Muscle layer of colon (tissue), 2 donors: ENCODE measurements around the gene MORC3.
"Not testable (repeated sequence)": the region's sequence is repeated elsewhere in the genome, so short reads cannot be mapped to it uniquely, and the experiment has no call there.

Experiments used
- H3K27ac ChIP-seq: one replicate; pipeline ENCODE4 v1.7.0; 2013; ENCODE audit warnings: low read depth, mild to moderate bottlenecking, low read length, moderate library complexity
- H3K27me3 ChIP-seq, 2 donors: one replicate each; pipeline ENCODE4 v1.7.0; 2013; ENCODE audit warnings: low read length in 2 of 2, mild to moderate bottlenecking in 2 of 2; ENCODE audit not compliant: insufficient read depth in 2 of 2, control insufficient read depth in 1 of 2
- H3K36me3 ChIP-seq: one replicate; pipeline ENCODE4 v1.7.0; 2013; ENCODE audit warnings: mild to moderate bottlenecking, low read length; ENCODE audit not compliant: insufficient read depth
- H3K4me1 ChIP-seq: one replicate; pipeline ENCODE4 v1.7.0; 2013; ENCODE audit warnings: mild to moderate bottlenecking, low read length; ENCODE audit not compliant: insufficient read depth
- H3K4me3 ChIP-seq, 2 donors: one replicate each; pipeline ENCODE4 v1.7.0; 2013; ENCODE audit warnings: low read length in 2 of 2, low read depth in 1 of 2, mild to moderate bottlenecking in 1 of 2, moderate library complexity in 1 of 2
- H3K9ac ChIP-seq: one replicate; pipeline ENCODE4 v1.7.0; 2013; ENCODE audit warnings: low read length
- H3K9me3 ChIP-seq: one replicate; pipeline ENCODE4 v1.7.0; 2013; ENCODE audit warnings: mild to moderate bottlenecking, low read length
- donor health status: abdominal sarcoma.
- donor health status: Adenocarcinoma of cecum.

The MORC3 gene

DNA sequence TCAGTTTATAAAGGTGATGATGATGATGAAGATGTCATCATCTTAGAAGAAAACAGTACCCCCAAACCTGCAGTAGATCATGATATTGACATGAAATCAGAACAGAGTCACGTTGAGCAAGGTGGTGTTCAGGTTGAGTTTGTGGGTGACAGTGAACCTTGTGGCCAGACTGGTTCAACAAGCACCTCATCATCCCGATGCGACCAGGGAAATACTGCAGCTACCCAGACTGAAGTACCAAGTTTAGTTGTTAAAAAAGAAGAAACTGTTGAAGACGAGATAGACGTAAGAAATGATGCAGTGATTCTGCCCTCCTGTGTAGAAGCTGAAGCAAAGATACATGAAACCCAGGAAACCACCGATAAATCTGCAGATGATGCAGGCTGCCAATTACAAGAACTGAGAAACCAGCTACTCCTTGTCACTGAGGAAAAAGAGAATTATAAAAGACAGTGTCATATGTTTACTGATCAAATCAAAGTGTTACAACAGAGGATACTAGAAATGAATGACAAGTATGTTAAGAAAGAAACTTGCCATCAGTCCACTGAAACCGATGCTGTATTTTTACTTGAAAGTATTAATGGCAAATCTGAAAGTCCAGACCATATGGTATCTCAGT is 49.2 kb downstream of the MORC3 start:
- no peak overlapping the region for H3K27ac ChIP-seq
- no peak overlapping the region for H3K9ac ChIP-seq
- no peaks in the 10 kb centered on the region for H3K4me1 ChIP-seq
- H3K36me3 ChIP-seq = peaks cover 80% of the 10 kb centered on the region
- no peaks in the 10 kb centered on the region for H3K27me3 ChIP-seq
- no peak overlapping the region for H3K4me3 ChIP-seq
- no peaks in the 10 kb centered on the region for H3K9me3 ChIP-seq

GRCh38 chr21:36375994-36376393 is 56.0 kb downstream of the MORC3 start:
- Histone ChIP-seq H3K9me3 (no peaks in the 10 kb centered on the region), H3K9ac (no peak overlapping the region), H3K4me3 (no peak overlapping the region), H3K4me1 (no peaks in the 10 kb centered on the region), H3K36me3 (peaks cover 36% of the 10 kb centered on the region), H3K27me3 (no peaks in the 10 kb centered on the region), H3K27ac (no peak overlapping the region)

DNA sequence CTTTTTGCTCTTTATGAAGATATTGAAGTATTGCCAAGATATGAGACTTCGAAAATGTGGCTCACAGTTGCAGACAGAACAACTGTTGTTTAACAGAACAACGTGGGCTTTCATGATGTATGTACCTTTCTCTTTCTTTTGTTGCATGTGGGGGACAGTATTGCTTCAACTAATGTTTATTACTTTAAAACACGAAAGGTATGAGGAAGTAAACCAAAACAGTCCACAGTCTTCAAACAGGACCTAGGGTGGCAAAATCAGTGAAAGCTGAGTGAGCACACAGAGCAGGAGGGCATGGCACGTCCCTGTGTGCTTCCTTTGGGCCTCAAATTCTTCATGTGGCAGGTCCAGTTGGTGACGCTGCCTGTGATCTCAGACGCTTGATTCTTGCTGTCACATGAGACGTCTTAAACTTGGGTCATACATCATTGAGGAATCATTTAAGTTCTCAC is 57.4 kb downstream of the MORC3 start:
- H3K27ac ChIP-seq = no peak overlapping the region
- H3K4me3 ChIP-seq = no peak overlapping the region
- H3K9me3 ChIP-seq = no peaks in the 10 kb centered on the region
- H3K36me3 ChIP-seq = peaks cover 22% of the 10 kb centered on the region
- H3K27me3 ChIP-seq = no peaks in the 10 kb centered on the region
- H3K9ac ChIP-seq = no peak overlapping the region
- no peaks in the 10 kb centered on the region for H3K4me1 ChIP-seq

- Histone ChIP-seq H3K4me1 (no peaks in the 10 kb centered on the region), H3K27ac (no peak overlapping the region), H3K9ac (no peak overlapping the region)
Measured at GRCh38 chr21:36379251-36379650, 59.3 kb downstream of the MORC3 start.

GRCh38 chr21:36381841-36382589 is 62.0 kb downstream of the MORC3 start:
- no peak overlapping the region for H3K4me3 ChIP-seq
- H3K4me1 ChIP-seq = peaks cover 6% of the 10 kb centered on the region
- no peaks in the 10 kb centered on the region for H3K9me3 ChIP-seq
- H3K27ac ChIP-seq = no peak overlapping the region
- no peak overlapping the region for H3K9ac ChIP-seq
- H3K36me3 ChIP-seq = no peaks in the 10 kb centered on the region
- no peaks in the 10 kb centered on the region for H3K27me3 ChIP-seq

More at GRCh38 chr21:36379251-36379650, 59.3 kb downstream of the MORC3 start:
- Histone ChIP-seq H3K9me3 (no peaks in the 10 kb centered on the region), H3K4me3 (no peak overlapping the region), H3K27me3 (no peaks in the 10 kb centered on the region), H3K36me3 (peaks cover 17% of the 10 kb centered on the region)

DNA sequence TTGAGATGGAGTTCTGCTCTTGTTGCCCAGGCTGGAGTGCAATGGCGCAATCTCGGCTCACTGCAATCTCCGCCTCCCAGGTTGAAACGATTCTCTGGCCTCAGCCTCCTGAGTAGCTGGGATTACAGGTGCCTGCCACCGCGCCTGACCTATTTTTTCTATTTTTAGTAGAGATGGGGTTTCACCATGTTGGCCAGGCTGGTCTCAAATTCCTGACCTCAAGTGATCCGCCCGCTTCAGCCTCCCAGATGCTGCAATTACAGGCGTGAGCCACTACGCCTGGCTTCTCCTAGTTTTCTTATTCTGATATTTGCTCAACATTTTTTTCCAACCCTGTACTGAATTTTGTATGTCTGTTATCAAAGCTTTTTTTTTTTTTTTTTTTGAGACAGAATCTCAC is 62.7 kb downstream of the MORC3 start:
- H3K9me3 ChIP-seq, H3K9ac ChIP-seq, H3K4me1 ChIP-seq, H3K27me3 ChIP-seq, H3K4me3 ChIP-seq, H3K27ac ChIP-seq, H3K36me3 ChIP-seq: not testable (repeated sequence)

- no peak overlapping the region for H3K9ac ChIP-seq
- no peaks in the 10 kb centered on the region for H3K36me3 ChIP-seq
- H3K4me1 ChIP-seq = peaks cover 6% of the 10 kb centered on the region
- H3K4me3 ChIP-seq = peak overlapping the region; percentile 58
- H3K27me3 ChIP-seq = no peaks in the 10 kb centered on the region
- H3K9me3 ChIP-seq = no peaks in the 10 kb centered on the region
- no peak overlapping the region for H3K27ac ChIP-seq
Measured at GRCh38 chr21:36384885-36385232, 64.9 kb downstream of the MORC3 start.

DNA sequence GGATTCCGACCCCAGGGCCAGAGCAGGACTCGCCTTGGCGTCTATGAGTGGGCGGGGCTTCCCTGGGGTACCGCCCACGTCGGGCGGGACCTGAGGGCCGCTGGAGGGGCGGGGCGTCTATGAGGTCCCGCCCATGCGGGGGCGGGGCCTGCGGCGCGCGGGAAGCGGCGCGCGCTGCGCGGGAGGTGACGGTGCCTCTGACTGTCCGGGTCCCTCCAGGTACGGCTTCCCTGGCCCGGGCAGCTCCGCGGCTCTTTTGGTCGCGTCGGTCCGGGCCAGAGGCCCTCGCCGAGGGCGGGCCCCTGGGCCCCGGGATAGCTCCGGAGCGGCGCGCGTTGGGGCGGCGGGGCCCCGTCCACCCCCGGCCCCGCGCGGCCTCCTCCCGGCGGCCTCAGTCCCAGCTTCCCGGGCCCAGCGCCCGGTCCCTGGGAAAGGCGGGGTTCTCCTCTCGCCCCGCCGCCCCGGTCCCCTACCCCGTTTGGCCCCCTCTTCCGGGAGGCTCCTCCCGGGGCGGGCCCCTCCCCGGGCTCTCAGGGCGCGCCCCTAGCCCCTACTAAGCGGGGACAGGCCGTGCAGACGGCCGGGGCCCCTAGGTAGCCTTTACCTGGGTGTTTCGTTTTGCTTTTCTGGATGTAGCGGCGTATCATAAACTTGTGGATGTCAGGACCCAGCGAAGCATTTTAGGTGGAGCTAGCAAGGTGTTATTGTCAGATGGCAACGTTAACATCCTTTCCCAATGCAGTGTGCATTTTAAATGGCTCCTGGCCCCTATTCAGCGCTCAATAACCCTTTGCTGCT is 65.4 kb downstream of the MORC3 start, which contains the start of gene CHAF1B:
TSS of gene CHAF1B (plus strand) at position 160 of the 798 bp plus-strand sequence. CDS start 745 bp downstream, outside the sequence.
- Histone ChIP-seq H3K9me3 (no peaks in the 10 kb centered on the region), H3K27me3 (no peaks in the 10 kb centered on the region), H3K27ac (no peak within 1 kb of the TSS), H3K9ac (no peak within 1 kb of the TSS), H3K4me3 (peak within 1 kb of the TSS; percentile 58), H3K36me3 (no peaks in the 10 kb centered on the region), H3K4me1 (peaks cover 6% of the 10 kb centered on the region)

DNA sequence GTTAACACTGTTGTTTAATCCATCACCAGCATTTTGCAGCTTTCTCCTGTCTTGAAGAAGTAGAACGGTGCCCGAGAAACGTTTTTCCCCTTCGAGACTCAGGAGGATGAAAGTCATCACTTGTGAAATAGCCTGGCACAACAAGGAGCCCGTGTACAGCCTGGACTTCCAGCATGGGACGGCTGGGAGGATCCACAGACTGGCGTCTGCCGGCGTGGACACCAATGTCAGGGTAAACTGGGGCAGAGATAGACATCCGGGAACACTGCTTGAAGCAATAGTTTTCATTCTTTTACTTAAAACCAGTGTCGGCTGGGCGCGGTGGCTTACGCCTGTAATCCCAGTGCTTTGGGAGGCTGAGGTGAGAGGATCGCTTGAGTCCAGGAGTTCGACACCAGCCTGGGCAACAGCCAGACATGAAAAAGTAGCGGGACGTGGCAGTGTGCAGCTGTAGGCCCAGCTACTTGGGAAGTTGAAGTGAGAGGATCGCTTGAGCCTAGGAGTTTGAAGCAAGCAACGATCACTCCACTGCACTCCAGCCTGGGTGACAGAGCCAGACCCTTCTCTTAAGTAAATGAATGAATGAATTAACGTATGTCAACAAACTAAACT is 66.1 kb downstream of the MORC3 start:
- Histone ChIP-seq H3K4me1 (peaks cover 6% of the 10 kb centered on the region), H3K4me3 (peak overlapping the region in 1 of 2 donors; percentile 58), H3K9me3 (no peaks in the 10 kb centered on the region), H3K27me3 (no peaks in the 10 kb centered on the region), H3K36me3 (no peaks in the 10 kb centered on the region), H3K9ac (no peak overlapping the region), H3K27ac (no peak overlapping the region)

GRCh38 chr21:36388096-36388495 is 68.1 kb downstream of the MORC3 start:
- H3K36me3 ChIP-seq = no peaks in the 10 kb centered on the region
- no peaks in the 10 kb centered on the region for H3K9me3 ChIP-seq
- no peak overlapping the region for H3K27ac ChIP-seq
- no peaks in the 10 kb centered on the region for H3K27me3 ChIP-seq
- H3K9ac ChIP-seq = no peak overlapping the region
- peaks cover 6% of the 10 kb centered on the region for H3K4me1 ChIP-seq
- H3K4me3 ChIP-seq = no peak overlapping the region

- H3K36me3 ChIP-seq = no peaks in the 10 kb centered on the region
- no peaks in the 10 kb centered on the region for H3K9me3 ChIP-seq
- no peak overlapping the region for H3K9ac ChIP-seq
- no peak overlapping the region for H3K4me3 ChIP-seq
- no peak overlapping the region for H3K27ac ChIP-seq
- H3K4me1 ChIP-seq = peaks cover 6% of the 10 kb centered on the region
- no peaks in the 10 kb centered on the region for H3K27me3 ChIP-seq
Measured at GRCh38 chr21:36388835-36389234, 68.8 kb downstream of the MORC3 start.
